Measurements from ENCODE around the gene SPINK5. TPM values are rescaled to one million over a fixed set of nuclear protein-coding genes. Genes with fewer than 3 reads are reported as not detected.

SPINK5 gene
- total RNA-seq, 1 donor from 2014 or later = not detected

- intact Hi-C loops (cut with micrococcal nuclease) = no loop called here
- DNase-seq (ENCODE audit: low spot score) = no peak
- H3K36me3 Mint-ChIP-seq (ENCODE audit: low read depth) = no peaks in the 10 kb centered on the region
- H3K27me3 Mint-ChIP-seq (ENCODE audit: low read depth) = no peaks in the 10 kb centered on the region
- H3K4me3 Mint-ChIP-seq (ENCODE audit: low read depth) = no peak overlapping the region
- H3K9me3 Mint-ChIP-seq = no peaks in the 10 kb centered on the region
- no peaks in the 10 kb centered on the region for H3K4me1 Mint-ChIP-seq (ENCODE audit: low read depth)
- H3K27ac Mint-ChIP-seq = no peak overlapping the region
Observed at GRCh38 chr5:148070621-148071020, 6.8 kb downstream of the SPINK5 start.

- intact Hi-C loops (cut with micrococcal nuclease) = no loop called here
- Mint-ChIP-seq H3K9me3 (no peaks in the 10 kb centered on the region), H3K27ac (no peak overlapping the region), H3K4me3 (ENCODE audit: low read depth) (no peak overlapping the region), H3K27me3 (ENCODE audit: low read depth) (no peaks in the 10 kb centered on the region), H3K4me1 (ENCODE audit: low read depth) (no peaks in the 10 kb centered on the region), H3K36me3 (ENCODE audit: low read depth) (no peaks in the 10 kb centered on the region)
- DNase-seq (ENCODE audit: low spot score) = no peak
Observed at GRCh38 chr5:148072207-148072606, 8.4 kb downstream of the SPINK5 start.

GRCh38 chr5:148075529-148075928 is 11.7 kb downstream of the SPINK5 start:
- H3K9me3 Mint-ChIP-seq = no peaks in the 10 kb centered on the region
- H3K4me3 Mint-ChIP-seq (ENCODE audit: low read depth) = no peak overlapping the region
- H3K4me1 Mint-ChIP-seq (ENCODE audit: low read depth) = no peaks in the 10 kb centered on the region
- intact Hi-C loops (cut with micrococcal nuclease) = no loop called here
- no peaks in the 10 kb centered on the region for H3K27me3 Mint-ChIP-seq (ENCODE audit: low read depth)
- no peak overlapping the region for H3K27ac Mint-ChIP-seq
- no peak for DNase-seq (ENCODE audit: low spot score)
- H3K36me3 Mint-ChIP-seq (ENCODE audit: low read depth) = no peaks in the 10 kb centered on the region

- Mint-ChIP-seq H3K4me3 (ENCODE audit: low read depth) (no peak overlapping the region), H3K4me1 (ENCODE audit: low read depth) (no peaks in the 10 kb centered on the region), H3K27ac (no peak overlapping the region), H3K36me3 (ENCODE audit: low read depth) (no peaks in the 10 kb centered on the region), H3K27me3 (ENCODE audit: low read depth) (no peaks in the 10 kb centered on the region), H3K9me3 (no peaks in the 10 kb centered on the region)
- DNase-seq (ENCODE audit: low spot score) = no peak
- intact Hi-C loops (cut with micrococcal nuclease) = no loop called here
Observed at GRCh38 chr5:148083203-148083602, 19.4 kb downstream of the SPINK5 start.

- H3K4me3 Mint-ChIP-seq (ENCODE audit: low read depth) = no peak overlapping the region
- no peak for DNase-seq (ENCODE audit: low spot score)
- intact Hi-C loops (cut with micrococcal nuclease) = no loop called here
- H3K27me3 Mint-ChIP-seq (ENCODE audit: low read depth) = no peaks in the 10 kb centered on the region
- no peaks in the 10 kb centered on the region for H3K36me3 Mint-ChIP-seq (ENCODE audit: low read depth)
- no peaks in the 10 kb centered on the region for H3K4me1 Mint-ChIP-seq (ENCODE audit: low read depth)
- no peaks in the 10 kb centered on the region for H3K9me3 Mint-ChIP-seq
- H3K27ac Mint-ChIP-seq = no peak overlapping the region
Observed at GRCh38 chr5:148084269-148084668, 20.5 kb downstream of the SPINK5 start.

GRCh38 chr5:148085310-148085709 is 21.5 kb downstream of the SPINK5 start:
- H3K4me3 Mint-ChIP-seq (ENCODE audit: low read depth) = no peak overlapping the region
- no peaks in the 10 kb centered on the region for H3K4me1 Mint-ChIP-seq (ENCODE audit: low read depth)
- H3K27ac Mint-ChIP-seq = no peak overlapping the region
- H3K36me3 Mint-ChIP-seq (ENCODE audit: low read depth) = no peaks in the 10 kb centered on the region
- H3K27me3 Mint-ChIP-seq (ENCODE audit: low read depth) = no peaks in the 10 kb centered on the region
- no peaks in the 10 kb centered on the region for H3K9me3 Mint-ChIP-seq
- intact Hi-C loops (cut with micrococcal nuclease) = no loop called here
- DNase-seq (ENCODE audit: low spot score) = no peak

GRCh38 chr5:148085977-148086705 is 22.4 kb downstream of the SPINK5 start:
- no peak overlapping the region for H3K4me3 Mint-ChIP-seq (ENCODE audit: low read depth)
- H3K36me3 Mint-ChIP-seq (ENCODE audit: low read depth) = no peaks in the 10 kb centered on the region
- no peak for DNase-seq (ENCODE audit: low spot score)
- H3K4me1 Mint-ChIP-seq (ENCODE audit: low read depth) = no peaks in the 10 kb centered on the region
- H3K27me3 Mint-ChIP-seq (ENCODE audit: low read depth) = no peaks in the 10 kb centered on the region
- H3K27ac Mint-ChIP-seq = no peak overlapping the region
- no peaks in the 10 kb centered on the region for H3K9me3 Mint-ChIP-seq
- intact Hi-C loops (cut with micrococcal nuclease) = no loop called here

- intact Hi-C loops (cut with micrococcal nuclease) = no loop called here
- H3K9me3 Mint-ChIP-seq = no peaks in the 10 kb centered on the region
- no peaks in the 10 kb centered on the region for H3K36me3 Mint-ChIP-seq (ENCODE audit: low read depth)
- H3K27me3 Mint-ChIP-seq (ENCODE audit: low read depth) = no peaks in the 10 kb centered on the region
- no peak overlapping the region for H3K4me3 Mint-ChIP-seq (ENCODE audit: low read depth)
- no peak for DNase-seq (ENCODE audit: low spot score)
- no peak overlapping the region for H3K27ac Mint-ChIP-seq
- H3K4me1 Mint-ChIP-seq (ENCODE audit: low read depth) = no peaks in the 10 kb centered on the region
Observed at GRCh38 chr5:148090146-148090772, 26.5 kb downstream of the SPINK5 start.

- H3K4me1 Mint-ChIP-seq (ENCODE audit: low read depth) = no peaks in the 10 kb centered on the region
- H3K9me3 Mint-ChIP-seq = no peaks in the 10 kb centered on the region
- no peak for DNase-seq (ENCODE audit: low spot score)
- H3K27me3 Mint-ChIP-seq (ENCODE audit: low read depth) = no peaks in the 10 kb centered on the region
- intact Hi-C loops (cut with micrococcal nuclease) = no loop called here
- H3K27ac Mint-ChIP-seq = no peak overlapping the region
- H3K4me3 Mint-ChIP-seq (ENCODE audit: low read depth) = no peak overlapping the region
- no peaks in the 10 kb centered on the region for H3K36me3 Mint-ChIP-seq (ENCODE audit: low read depth)
Observed at GRCh38 chr5:148090773-148091250, 27.0 kb downstream of the SPINK5 start.

GRCh38 chr5:148091991-148092964 is 28.5 kb downstream of the SPINK5 start:
- DNase-seq (ENCODE audit: low spot score) = no peak
- no peaks in the 10 kb centered on the region for H3K4me1 Mint-ChIP-seq (ENCODE audit: low read depth)
- intact Hi-C loops (cut with micrococcal nuclease) = no loop called here
- no peak overlapping the region for H3K27ac Mint-ChIP-seq
- H3K36me3 Mint-ChIP-seq (ENCODE audit: low read depth) = no peaks in the 10 kb centered on the region
- no peak overlapping the region for H3K4me3 Mint-ChIP-seq (ENCODE audit: low read depth)
- H3K9me3 Mint-ChIP-seq = no peaks in the 10 kb centered on the region
- H3K27me3 Mint-ChIP-seq (ENCODE audit: low read depth) = no peaks in the 10 kb centered on the region

GRCh38 chr5:148094336-148094735 is 30.6 kb downstream of the SPINK5 start:
- H3K27ac Mint-ChIP-seq = no peak overlapping the region
- no peaks in the 10 kb centered on the region for H3K4me1 Mint-ChIP-seq (ENCODE audit: low read depth)
- no peaks in the 10 kb centered on the region for H3K27me3 Mint-ChIP-seq (ENCODE audit: low read depth)
- H3K4me3 Mint-ChIP-seq (ENCODE audit: low read depth) = no peak overlapping the region
- no peaks in the 10 kb centered on the region for H3K36me3 Mint-ChIP-seq (ENCODE audit: low read depth)
- intact Hi-C loops (cut with micrococcal nuclease) = no loop called here
- no peaks in the 10 kb centered on the region for H3K9me3 Mint-ChIP-seq
- DNase-seq (ENCODE audit: low spot score) = no peak

GRCh38 chr5:148104226-148104625 is 40.4 kb downstream of the SPINK5 start:
- Mint-ChIP-seq H3K4me1 (ENCODE audit: low read depth) (no peaks in the 10 kb centered on the region), H3K36me3 (ENCODE audit: low read depth) (no peaks in the 10 kb centered on the region), H3K27me3 (ENCODE audit: low read depth) (no peaks in the 10 kb centered on the region), H3K4me3 (ENCODE audit: low read depth) (no peak overlapping the region), H3K27ac (no peak overlapping the region), H3K9me3 (no peaks in the 10 kb centered on the region)
- DNase-seq (ENCODE audit: low spot score) = no peak
- intact Hi-C loops (cut with micrococcal nuclease) = no loop called here

- DNase-seq (ENCODE audit: low spot score) = no peak
- Mint-ChIP-seq H3K27me3 (ENCODE audit: low read depth) (no peaks in the 10 kb centered on the region), H3K36me3 (ENCODE audit: low read depth) (no peaks in the 10 kb centered on the region), H3K4me1 (ENCODE audit: low read depth) (no peaks in the 10 kb centered on the region), H3K27ac (no peak overlapping the region), H3K4me3 (ENCODE audit: low read depth) (no peak overlapping the region), H3K9me3 (no peaks in the 10 kb centered on the region)
- intact Hi-C loops (cut with micrococcal nuclease) = no loop called here
Observed at GRCh38 chr5:148107608-148108007, 43.8 kb downstream of the SPINK5 start.
